Epidermal melanocyte (primary cell): ENCODE measurements around the gene RFC1.
"Not testable (repeated sequence)": the region's sequence is repeated elsewhere in the genome, so short reads cannot be mapped to it uniquely, and the experiment has no call there.

Source experiments
- DNase-seq: peaks from one replicate; pipeline ENCODE4 v3.0.0; 2011; ENCODE audit warnings: low spot score; ENCODE audit not compliant: insufficient read length

Gene RFC1

GRCh38 chr4:39365830-39366771, at the start of gene RFC1:
Gene RFC1, minus strand, starts transcription at chr4:39366362. Its CDS starts 121 bp downstream, at chr4:39366241.
- peak; percentile 63 for DNase-seq

- no peak for DNase-seq
Measured at GRCh38 chr4:39415678-39416283, 49.6 kb upstream of the RFC1 start.

GRCh38 chr4:39411561-39411960, 45.4 kb upstream of the RFC1 start:
- not testable (repeated sequence) for DNase-seq

GRCh38 chr4:39410415-39410814, 44.3 kb upstream of the RFC1 start:
- no peak for DNase-seq

GRCh38 chr4:39407584-39407885, 41.4 kb upstream of the RFC1 start:
- DNase-seq = no peak

GRCh38 chr4:39406763-39407583, 40.8 kb upstream of the RFC1 start, which contains the start of gene KLB:
Gene KLB, plus strand, starts transcription at chr4:39406930. Its CDS starts 20 bp downstream, at chr4:39406950.
- DNase-seq = no peak

GRCh38 chr4:39401640-39402039, 35.5 kb upstream of the RFC1 start:
- DNase-seq = not testable (repeated sequence)

- no peak for DNase-seq
Measured at GRCh38 chr4:39394706-39395105, 28.5 kb upstream of the RFC1 start.

- DNase-seq = no peak
Measured at GRCh38 chr4:39390603-39391002, 24.4 kb upstream of the RFC1 start.

GRCh38 chr4:39384563-39384962, 18.4 kb upstream of the RFC1 start:
- no peak for DNase-seq

- DNase-seq = no peak
Measured at GRCh38 chr4:39383690-39384089, 17.5 kb upstream of the RFC1 start.

- no peak for DNase-seq
Measured at GRCh38 chr4:39375478-39375877, 9.3 kb upstream of the RFC1 start.

GRCh38 chr4:39371209-39371608, 5.0 kb upstream of the RFC1 start:
- not testable (repeated sequence) for DNase-seq

- no peak for DNase-seq
Measured at GRCh38 chr4:39369301-39369700, 3.1 kb upstream of the RFC1 start.

GRCh38 chr4:39367166-39367565, 1.0 kb upstream of the RFC1 start:
- no peak for DNase-seq

- no peak for DNase-seq
Measured at GRCh38 chr4:39365360-39365759, 802 bp downstream of the RFC1 start.

- DNase-seq = no peak
Measured at GRCh38 chr4:39363773-39364393, 2.3 kb downstream of the RFC1 start.

- DNase-seq = no peak
Measured at GRCh38 chr4:39362827-39363226, 3.3 kb downstream of the RFC1 start.

- DNase-seq = not testable (repeated sequence)
Measured at GRCh38 chr4:39360611-39361010, 5.6 kb downstream of the RFC1 start.

- DNase-seq = no peak
Measured at GRCh38 chr4:39357002-39357401, 9.2 kb downstream of the RFC1 start.

- no peak for DNase-seq
Measured at GRCh38 chr4:39354254-39354552, 12.0 kb downstream of the RFC1 start.
